ENCODE measurements around the gene SLC7A8.
A peak's percentile ranks its signal among the peaks of the same experiment; 100 is the strongest.

SLC7A8 gene

DNA sequence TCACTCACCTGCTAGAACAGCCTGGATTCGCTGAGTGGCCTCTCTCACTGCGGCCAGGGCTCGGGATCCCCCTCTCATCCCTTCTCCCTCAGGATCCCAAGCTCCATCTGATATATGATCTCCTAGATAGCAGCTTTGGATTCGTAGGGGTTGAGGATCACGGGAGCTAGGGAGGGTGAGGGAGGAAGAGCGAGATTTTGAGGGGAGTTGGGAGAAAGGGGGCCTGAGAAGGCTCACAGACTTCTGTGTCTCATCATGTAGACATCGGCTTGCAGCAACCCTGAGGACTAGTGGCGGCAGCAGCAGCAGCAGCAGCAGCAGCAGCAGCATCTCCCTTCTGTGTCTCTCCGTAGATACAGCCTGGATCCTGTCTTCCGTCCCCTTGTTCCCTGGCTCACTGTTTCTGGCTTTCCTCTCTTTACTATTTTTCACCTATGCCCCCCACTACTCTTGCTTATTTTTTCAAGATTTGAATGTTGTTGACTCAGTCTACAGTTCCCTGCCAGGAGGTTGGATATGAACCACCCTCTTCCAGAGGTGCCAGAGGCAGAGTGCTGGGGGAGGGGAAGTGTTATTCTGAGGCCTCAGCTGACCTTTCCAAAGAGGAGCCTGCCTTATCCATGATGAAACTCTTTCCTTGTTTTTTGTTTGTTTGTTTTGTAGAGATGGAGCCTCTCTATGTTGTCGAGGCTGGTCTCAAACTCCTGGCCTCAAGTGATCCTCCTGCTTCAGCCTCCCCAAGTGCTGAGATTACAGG is 78.7 kb downstream of the SLC7A8 start, which contains the start of gene CIROP (continued):
- no peak for TF ChIP-seq ZBTB21 (tag by site-specific recombination; IDR thresholded peaks at IDR 0.05)
- TF ChIP-seq, protein P1, sequence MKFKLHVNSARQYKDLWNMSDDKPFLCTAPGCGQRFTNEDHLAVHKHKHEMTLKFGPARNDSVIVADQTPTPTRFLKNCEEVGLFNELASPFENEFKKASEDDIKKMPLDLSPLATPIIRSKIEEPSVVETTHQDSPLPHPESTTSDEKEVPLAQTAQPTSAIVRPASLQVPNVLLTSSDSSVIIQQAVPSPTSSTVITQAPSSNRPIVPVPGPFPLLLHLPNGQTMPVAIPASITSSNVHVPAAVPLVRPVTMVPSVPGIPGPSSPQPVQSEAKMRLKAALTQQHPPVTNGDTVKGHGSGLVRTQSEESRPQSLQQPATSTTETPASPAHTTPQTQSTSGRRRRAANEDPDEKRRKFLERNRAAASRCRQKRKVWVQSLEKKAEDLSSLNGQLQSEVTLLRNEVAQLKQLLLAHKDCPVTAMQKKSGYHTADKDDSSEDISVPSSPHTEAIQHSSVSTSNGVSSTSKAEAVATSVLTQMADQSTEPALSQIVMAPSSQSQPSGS (tag by site-specific recombination; IDR thresholded peaks at IDR 0.05; ENCODE audit: low read depth): no peak
- TF ChIP-seq ZNF2 (tag by site-specific recombination; IDR thresholded peaks at IDR 0.05): no peak
- TF ChIP-seq ZNF140 (tag by site-specific recombination; IDR thresholded peaks at IDR 0.05): no peak
- TF ChIP-seq ZNF501 (tag by site-specific recombination; IDR thresholded peaks at IDR 0.05): no peak
- TF ChIP-seq BCL11A (tag by site-specific recombination; IDR thresholded peaks at IDR 0.05; ENCODE audit: low read depth): no peak
- TF ChIP-seq, protein P2, sequence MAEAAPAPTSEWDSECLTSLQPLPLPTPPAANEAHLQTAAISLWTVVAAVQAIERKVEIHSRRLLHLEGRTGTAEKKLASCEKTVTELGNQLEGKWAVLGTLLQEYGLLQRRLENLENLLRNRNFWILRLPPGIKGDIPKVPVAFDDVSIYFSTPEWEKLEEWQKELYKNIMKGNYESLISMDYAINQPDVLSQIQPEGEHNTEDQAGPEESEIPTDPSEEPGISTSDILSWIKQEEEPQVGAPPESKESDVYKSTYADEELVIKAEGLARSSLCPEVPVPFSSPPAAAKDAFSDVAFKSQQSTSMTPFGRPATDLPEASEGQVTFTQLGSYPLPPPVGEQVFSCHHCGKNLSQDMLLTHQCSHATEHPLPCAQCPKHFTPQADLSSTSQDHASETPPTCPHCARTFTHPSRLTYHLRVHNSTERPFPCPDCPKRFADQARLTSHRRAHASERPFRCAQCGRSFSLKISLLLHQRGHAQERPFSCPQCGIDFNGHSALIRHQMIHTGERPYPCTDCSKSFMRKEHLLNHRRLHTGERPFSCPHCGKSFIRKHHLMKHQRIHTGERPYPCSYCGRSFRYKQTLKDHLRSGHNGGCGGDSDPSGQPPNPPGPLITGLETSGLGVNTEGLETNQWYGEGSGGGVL (tag by site-specific recombination; IDR thresholded peaks at IDR 0.05): no peak
- TF ChIP-seq ZNF626 (tag by site-specific recombination; IDR thresholded peaks at IDR 0.05): no peak
- no peak for TF ChIP-seq ZSCAN23 (tag by site-specific recombination; IDR thresholded peaks at IDR 0.05)
- TF ChIP-seq ZNF354C (tag by site-specific recombination; IDR thresholded peaks at IDR 0.05; ENCODE audit: borderline replicate concordance, low read depth): no peak
- TF ChIP-seq ZFP41 (tag by site-specific recombination; IDR thresholded peaks at IDR 0.05; ENCODE audit: borderline replicate concordance): no peak
- TF ChIP-seq, protein P3, sequence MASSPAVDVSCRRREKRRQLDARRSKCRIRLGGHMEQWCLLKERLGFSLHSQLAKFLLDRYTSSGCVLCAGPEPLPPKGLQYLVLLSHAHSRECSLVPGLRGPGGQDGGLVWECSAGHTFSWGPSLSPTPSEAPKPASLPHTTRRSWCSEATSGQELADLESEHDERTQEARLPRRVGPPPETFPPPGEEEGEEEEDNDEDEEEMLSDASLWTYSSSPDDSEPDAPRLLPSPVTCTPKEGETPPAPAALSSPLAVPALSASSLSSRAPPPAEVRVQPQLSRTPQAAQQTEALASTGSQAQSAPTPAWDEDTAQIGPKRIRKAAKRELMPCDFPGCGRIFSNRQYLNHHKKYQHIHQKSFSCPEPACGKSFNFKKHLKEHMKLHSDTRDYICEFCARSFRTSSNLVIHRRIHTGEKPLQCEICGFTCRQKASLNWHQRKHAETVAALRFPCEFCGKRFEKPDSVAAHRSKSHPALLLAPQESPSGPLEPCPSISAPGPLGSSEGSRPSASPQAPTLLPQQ (tag by site-specific recombination; IDR thresholded peaks at IDR 0.05): no peak
- TF ChIP-seq ZNF792 (tag by site-specific recombination; IDR thresholded peaks at IDR 0.05): no peak
- no peak for TF ChIP-seq ZNF174 (tag by site-specific recombination; IDR thresholded peaks at IDR 0.05)
- peak; percentile 35; the same call in 1 of the 2 replicates for TF ChIP-seq ZBTB17 (tag by site-specific recombination; IDR thresholded peaks at IDR 0.05)
- TF ChIP-seq ZNF654 (tag by site-specific recombination; IDR thresholded peaks at IDR 0.05; ENCODE audit: low read depth): no peak
- no peak for TF ChIP-seq ZNF169 (tag by site-specific recombination; IDR thresholded peaks at IDR 0.05)
- TF ChIP-seq ZNF658 (tag by site-specific recombination; IDR thresholded peaks at IDR 0.05): no peak
- TF ChIP-seq YY1 (tag by site-specific recombination; IDR thresholded peaks at IDR 0.05): no peak
- TF ChIP-seq ZNF76 (tag by site-specific recombination; IDR thresholded peaks at IDR 0.05; ENCODE audit: borderline replicate concordance, low read depth): no peak
- TF ChIP-seq ZNF16 (tag by site-specific recombination; IDR thresholded peaks at IDR 0.05; ENCODE audit: low read depth): peak; percentile 56; the same call in 1 of the 2 replicates
- no peak for TF ChIP-seq ZNF302 (tag by site-specific recombination; IDR thresholded peaks at IDR 0.05; ENCODE audit: low read depth)
- TF ChIP-seq ZIC2 (tag by site-specific recombination; IDR thresholded peaks at IDR 0.05): no peak
- no peak for TF ChIP-seq ZNF560 (tag by site-specific recombination; IDR thresholded peaks at IDR 0.05; ENCODE audit: borderline replicate concordance)
- no peak for TF ChIP-seq MZF1 (tag by site-specific recombination; IDR thresholded peaks at IDR 0.05; ENCODE audit: borderline replicate concordance)
- peak; percentile 64 for TF ChIP-seq GLIS1 (tag by site-specific recombination; IDR thresholded peaks at IDR 0.05)
- TF ChIP-seq ZBTB48 (tag by site-specific recombination; IDR thresholded peaks at IDR 0.05): no peak
- TF ChIP-seq ZNF623 (tag by site-specific recombination; IDR thresholded peaks at IDR 0.05): no peak
- TF ChIP-seq, protein P4, sequence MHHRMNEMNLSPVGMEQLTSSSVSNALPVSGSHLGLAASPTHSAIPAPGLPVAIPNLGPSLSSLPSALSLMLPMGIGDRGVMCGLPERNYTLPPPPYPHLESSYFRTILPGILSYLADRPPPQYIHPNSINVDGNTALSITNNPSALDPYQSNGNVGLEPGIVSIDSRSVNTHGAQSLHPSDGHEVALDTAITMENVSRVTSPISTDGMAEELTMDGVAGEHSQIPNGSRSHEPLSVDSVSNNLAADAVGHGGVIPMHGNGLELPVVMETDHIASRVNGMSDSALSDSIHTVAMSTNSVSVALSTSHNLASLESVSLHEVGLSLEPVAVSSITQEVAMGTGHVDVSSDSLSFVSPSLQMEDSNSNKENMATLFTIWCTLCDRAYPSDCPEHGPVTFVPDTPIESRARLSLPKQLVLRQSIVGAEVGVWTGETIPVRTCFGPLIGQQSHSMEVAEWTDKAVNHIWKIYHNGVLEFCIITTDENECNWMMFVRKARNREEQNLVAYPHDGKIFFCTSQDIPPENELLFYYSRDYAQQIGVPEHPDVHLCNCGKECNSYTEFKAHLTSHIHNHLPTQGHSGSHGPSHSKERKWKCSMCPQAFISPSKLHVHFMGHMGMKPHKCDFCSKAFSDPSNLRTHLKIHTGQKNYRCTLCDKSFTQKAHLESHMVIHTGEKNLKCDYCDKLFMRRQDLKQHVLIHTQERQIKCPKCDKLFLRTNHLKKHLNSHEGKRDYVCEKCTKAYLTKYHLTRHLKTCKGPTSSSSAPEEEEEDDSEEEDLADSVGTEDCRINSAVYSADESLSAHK (tag by site-specific recombination; IDR thresholded peaks at IDR 0.05): no peak
- TF ChIP-seq KLF8 (tag by site-specific recombination; IDR thresholded peaks at IDR 0.05): peak; percentile 12; the same call in 1 of the 2 replicates
- no peak for TF ChIP-seq ZNF24 (tag by site-specific recombination; IDR thresholded peaks at IDR 0.05)
- TF ChIP-seq, protein P5, sequence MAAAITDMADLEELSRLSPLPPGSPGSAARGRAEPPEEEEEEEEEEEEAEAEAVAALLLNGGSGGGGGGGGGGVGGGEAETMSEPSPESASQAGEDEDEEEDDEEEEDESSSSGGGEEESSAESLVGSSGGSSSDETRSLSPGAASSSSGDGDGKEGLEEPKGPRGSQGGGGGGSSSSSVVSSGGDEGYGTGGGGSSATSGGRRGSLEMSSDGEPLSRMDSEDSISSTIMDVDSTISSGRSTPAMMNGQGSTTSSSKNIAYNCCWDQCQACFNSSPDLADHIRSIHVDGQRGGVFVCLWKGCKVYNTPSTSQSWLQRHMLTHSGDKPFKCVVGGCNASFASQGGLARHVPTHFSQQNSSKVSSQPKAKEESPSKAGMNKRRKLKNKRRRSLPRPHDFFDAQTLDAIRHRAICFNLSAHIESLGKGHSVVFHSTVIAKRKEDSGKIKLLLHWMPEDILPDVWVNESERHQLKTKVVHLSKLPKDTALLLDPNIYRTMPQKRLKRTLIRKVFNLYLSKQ (tag by site-specific recombination; IDR thresholded peaks at IDR 0.05; ENCODE audit: borderline replicate concordance): no peak
- TF ChIP-seq HOXA7 (CRISPR knock-in tag; IDR thresholded peaks at IDR 0.05; ENCODE audit: borderline replicate concordance): no peak
